NCI-H526 treated with DMSO at 0.1 percent for 48 hours (cell line): ENCODE data around the gene ERBB4.
"Not testable (repeated sequence)": the region's sequence is repeated elsewhere in the genome, so short reads cannot be mapped to it uniquely, and the experiment has no call there.

Experiments
- DNase-seq: peaks from one replicate; lab custom pipeline; 2025; lab: John Stamatoyannopoulos, UW

ERBB4 gene

DNA sequence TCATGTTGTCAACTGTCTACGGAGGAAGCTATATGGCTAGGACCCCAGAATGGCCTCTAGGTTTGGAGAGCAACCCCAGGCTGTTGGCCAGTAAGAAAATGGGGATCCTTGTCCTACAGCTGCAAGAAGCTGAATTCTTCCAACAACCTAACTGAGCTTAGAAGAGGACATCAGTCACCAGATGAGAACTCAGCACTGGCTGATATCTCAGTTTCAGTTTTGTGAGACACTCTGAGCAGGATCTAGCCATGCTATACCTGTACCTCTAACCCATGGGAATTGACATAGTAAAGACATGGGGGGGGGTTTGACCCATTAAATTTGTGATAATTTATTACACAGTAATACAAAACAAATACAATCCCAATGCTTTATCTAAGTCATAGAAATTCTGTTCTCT is 312.5 kb downstream of the ERBB4 start:
- DNase-seq: no peak

DNA sequence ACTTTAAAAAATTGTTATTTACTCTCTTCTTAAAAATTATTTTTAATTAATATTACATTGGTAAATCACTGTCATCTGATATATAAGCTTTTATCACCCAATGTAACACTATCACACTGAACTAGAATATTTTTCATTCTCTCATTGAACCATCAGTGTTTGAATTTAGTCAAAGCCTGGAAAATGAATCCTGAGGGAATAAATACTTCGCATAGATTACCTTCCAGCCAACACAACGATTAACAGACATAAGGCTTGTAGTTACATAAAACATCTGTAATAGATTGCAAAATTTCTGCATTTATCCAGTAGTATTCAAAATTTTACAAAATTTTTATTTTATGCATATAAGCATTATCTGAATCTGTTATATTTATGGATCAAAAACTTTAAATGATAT is 314.9 kb downstream of the ERBB4 start:
- no peak for DNase-seq

DNA sequence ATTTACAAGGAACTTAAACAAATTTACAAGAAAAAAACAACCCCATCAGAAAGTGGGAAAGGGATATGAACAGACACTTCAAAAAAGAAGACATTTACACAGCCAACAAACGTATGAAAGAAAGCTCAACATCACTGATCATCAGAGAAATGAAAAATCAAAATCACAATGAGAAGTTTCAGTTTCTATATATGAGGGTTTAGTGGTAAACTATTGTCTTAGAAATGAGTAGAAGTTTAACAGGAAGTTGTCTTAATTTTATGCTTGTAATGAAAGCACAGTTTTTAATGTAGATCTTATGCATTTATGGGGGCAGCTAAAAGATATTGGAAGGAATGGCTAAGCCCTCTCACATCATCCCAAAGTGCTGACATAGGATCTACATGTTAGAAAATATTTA is 325.4 kb downstream of the ERBB4 start:
- DNase-seq: no peak

DNA sequence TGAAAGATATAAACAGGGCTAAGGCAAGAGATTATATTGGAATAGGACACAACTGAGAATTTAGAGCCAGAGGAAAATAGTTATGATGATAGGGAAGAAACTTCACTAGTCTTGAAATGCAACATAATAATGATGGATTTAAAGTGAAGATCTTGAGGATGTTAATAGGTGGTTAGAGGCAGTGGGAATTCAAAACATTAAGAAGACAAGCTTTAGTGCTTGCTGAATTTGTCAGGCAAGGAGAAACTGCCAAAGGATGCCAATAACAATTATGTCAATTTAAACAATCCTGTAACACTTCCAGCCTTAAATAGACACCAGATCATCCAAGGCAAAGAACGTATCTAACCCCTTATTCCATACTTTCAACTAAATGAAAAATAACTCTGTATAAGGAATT is 330.1 kb downstream of the ERBB4 start:
- no peak for DNase-seq

DNA sequence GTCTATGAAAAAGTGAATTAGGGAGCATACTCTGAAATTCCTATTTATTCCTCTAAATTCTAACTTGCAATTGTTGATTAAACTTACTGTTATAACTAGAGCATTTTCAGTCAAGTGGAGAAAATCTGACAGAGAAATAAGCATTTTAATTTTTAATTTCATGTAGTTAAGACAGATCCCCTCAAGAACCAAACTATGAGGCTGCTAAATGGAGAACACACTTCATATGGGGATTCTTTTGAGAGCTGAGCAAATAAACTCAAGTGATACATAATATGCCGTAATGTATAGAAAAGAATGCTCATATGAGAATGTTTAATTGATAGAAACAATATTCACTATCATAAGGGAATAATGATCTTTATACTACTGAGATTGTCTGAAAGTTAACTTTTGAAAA is 340.8 kb downstream of the ERBB4 start:
- DNase-seq: no peak

DNA sequence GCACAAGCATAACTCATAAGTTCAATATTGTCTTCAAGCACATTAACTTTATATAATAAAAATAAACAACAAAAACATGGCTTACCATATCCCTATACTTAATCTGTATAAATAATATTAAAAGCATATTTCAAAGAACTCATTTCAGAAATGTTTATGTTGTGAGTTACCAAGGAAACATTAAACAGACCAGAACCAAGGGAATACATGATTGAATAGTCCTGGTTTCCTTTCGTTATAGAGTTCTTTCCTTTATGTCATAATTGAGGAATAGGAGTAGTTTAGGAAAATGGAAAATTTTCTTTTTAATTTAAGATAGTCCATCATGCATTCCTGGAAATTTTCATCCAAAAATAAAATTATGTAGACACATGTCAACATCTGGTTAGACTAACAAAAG is 343.0 kb downstream of the ERBB4 start:
- no peak for DNase-seq

DNA sequence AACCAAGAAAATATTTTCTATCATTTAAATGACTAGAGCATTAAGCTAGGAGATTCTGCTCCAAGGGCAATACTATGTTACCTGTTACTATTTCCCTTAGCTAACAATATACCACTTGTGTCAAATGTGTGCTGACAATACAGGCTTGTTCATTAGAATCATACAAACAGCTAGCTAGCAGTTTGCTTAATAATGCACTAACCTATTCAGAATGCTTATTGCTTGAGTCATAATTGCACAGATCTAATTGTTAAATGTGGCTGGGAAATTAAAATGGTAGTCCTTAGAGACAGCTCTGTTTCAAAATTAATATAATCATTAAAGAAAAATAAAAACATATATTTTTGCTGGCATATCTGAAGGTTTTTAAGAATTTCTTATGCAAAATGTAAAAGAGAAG is 344.2 kb downstream of the ERBB4 start:
- DNase-seq: no peak

DNA sequence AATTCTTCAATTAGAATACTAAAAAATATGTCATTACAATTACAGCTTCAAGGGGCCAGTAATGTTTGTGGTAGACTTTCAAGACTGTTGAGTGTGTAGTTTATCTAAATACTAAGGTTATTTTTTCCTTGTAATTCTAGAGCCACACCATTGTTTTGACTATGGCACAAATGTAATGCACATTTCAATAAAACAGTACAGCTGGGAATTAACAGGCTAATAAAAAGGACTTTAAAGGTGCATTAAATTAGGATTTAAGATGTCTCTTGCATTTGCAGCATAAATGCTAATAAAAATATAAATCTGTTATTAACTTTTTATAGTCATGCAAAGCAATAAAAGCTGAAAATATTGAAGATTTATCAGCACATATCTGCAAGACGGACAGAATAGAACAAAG is 344.8 kb downstream of the ERBB4 start:
- no peak for DNase-seq

DNA sequence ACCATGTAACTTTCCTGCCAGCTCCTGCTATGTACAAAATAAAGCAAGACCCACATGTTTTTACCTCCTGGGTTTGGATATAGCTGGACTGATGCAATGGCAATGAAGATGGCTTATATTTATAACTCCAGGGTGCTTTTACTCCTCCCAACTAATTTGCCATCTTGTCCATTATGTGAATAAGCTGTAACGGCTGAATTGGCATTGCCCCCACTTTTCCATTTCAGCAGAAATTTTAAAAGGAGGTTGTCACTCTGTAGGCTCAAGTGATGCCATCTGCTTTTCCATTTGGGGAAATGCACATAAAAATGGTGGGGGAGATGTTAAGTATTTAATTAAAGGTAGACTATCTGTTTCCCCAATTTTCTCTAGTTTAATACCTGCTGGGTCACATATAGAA is 345.5 kb downstream of the ERBB4 start:
- no peak for DNase-seq

DNA sequence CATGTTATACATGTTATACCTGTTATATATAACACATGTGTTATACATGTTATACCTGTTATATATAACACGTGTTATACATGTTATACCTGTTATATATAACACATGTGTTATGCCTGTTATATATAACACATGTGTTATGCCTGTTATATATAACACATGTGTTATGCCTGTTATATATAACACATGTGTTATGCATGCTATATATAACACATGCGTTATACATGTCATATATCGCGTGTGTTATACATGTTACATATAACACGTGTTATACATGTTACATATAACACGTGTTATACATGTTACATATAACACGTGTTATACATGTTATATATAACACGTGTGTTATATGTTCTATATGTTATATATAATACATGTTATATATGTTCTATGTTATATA is 347.2 kb downstream of the ERBB4 start:
- DNase-seq: not testable (repeated sequence)

DNA sequence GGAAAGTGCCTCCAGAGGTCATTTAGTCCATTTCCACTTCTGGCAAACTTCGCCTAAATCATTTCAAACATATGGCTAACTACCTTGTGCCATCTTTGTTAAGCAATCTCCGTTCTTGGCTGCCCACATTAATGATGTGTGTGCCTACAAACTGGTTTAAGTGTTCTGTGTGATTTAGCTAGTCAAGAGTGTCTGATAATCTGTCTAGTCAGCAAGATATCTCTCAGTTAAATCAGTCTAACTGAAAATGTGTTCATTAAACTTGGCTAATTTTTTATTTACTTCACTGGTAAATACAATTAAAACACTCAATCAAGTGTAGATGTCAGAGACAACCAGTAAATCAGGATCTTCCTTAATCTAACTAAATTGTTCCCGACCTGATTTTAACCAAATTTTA is 352.4 kb downstream of the ERBB4 start:
- no peak for DNase-seq

DNA sequence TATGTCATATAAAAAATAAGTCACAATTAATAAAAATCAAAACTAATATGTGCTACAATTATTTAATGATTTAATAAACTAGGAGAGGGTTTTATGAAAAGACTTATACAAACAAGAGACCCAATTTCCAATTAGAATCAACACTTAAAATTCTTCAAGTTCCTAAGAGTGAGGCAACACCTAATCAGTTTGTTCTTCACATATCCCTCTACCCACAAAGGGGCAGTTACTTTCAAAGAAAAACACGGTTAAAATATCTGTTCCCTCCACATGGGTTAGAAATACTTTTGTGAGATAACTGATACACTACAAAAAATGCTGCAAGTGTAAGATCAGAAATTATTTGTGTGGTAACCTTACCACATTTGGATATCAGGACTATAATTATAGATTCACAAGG is 357.0 kb downstream of the ERBB4 start:
- no peak for DNase-seq

DNA sequence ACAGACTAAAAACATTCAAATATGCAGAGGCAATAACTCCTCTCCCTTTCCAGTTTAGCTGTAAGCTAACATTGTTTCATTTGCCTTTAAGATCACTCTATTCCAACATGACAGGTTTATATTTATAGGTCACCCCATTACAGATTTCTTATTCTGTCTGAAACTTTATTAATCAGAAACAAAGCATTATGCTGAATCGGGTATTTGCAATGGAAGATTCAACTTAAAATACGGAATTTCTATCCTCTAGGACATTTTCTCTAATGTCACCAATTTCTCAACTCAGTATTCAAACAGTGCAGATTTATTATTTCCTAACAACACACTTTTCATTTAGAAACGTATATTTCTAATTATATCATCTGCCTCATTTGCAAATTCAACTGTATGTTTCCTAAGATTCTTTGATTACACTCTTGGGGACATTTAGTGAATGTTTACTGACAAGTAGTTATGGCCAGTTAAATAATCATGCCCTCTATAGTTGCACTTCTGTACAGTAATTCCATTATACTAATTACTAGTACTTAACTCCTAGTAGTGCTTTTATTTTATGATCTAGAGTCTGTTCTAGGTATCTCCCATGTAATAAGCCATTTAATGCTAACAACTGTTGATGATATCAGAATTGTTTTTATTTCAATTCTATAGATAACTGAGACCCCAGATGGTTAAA is 358.1 kb downstream of the ERBB4 start:
- DNase-seq: no peak

DNA sequence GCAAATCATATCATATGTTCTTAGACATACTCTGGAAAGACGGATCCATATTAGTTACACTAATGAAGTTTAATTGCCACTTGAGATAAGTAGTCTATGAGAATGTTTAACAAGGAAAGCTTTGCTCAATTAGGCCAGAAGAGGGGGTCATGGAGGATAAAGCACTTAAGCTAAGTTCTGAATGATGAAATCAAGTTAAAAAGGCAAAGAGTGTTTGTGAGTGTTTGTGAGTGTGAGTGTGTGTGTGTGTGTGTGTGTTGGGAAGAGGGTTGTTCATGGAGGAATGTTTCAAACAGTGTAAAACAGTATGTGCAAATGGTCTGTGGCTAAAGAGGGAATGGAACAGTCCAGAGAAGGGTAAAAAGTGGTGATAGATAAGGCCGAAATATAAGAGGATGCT is 360.9 kb downstream of the ERBB4 start:
- no peak for DNase-seq

DNA sequence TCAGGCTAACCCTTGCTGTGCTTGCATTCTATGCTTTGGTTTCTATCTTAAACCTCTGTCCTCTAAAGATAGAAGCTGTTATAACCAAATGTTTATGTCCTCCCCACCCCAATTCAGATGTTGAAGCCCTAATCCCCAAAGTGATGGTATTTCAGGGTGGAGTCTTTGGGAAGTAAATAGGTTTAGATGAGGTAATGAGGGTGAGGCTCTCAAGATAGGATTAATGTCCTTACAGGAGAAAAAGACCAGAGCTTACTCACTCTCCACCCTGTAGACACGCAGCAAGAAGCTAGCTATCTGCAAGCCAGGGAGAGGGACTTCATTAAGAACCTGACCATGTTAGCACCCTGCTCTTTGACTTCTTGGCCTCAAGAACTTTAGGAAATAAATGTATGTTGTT is 362.5 kb downstream of the ERBB4 start:
- DNase-seq: no peak

DNA sequence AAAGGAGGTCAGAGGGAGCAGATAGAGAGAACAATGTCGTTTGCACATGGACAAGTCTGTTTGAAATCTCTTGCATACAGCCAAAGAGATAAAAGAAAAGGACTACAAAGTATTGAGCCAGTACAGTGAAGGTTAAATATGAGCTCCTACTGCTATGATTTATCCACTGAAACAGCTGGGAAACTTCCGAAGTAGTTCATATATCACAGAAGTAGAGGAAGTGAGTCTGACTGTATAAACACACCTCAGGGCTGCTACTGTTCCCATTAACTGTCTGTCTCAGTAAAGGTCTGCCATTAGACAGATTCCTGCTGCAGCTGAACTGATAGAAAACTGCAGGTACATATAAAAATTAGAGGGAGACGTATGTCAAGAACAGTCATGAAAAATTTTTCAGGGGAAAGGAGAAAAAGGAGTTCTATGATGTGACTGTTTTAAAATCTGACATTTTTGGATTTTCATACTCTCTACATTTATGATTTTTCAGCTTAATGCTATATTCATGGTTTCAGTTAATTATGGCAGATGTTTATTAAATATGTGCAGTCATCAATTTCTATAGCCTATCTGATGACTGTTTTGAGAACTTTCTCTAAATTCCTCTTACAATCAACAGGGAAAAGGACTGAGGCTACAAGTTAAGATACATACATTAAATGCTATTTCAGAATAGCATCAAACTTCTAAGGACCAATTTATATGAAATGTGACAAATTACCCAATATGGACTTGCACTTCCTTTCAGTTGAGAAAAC is 364.7 kb downstream of the ERBB4 start:
- no peak for DNase-seq

DNA sequence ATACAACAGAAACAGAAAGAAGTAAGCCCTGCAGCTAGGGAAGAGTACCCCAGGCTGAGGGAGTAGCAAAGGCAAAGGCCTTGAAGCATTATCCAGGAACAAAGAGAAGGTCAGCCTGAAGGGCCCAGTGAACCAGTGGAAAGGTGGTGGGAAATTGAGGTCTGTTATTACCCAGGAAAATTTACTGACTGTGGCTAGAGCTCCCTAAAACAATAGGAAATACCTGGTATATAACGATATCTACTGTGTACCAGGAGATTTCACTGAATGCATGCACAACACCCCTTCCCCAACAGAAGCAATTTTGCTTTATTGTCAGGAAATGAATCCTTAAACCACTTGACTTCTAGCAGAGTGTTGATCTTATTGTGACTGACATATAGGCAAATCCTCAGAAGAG is 365.3 kb downstream of the ERBB4 start:
- DNase-seq: no peak

DNA sequence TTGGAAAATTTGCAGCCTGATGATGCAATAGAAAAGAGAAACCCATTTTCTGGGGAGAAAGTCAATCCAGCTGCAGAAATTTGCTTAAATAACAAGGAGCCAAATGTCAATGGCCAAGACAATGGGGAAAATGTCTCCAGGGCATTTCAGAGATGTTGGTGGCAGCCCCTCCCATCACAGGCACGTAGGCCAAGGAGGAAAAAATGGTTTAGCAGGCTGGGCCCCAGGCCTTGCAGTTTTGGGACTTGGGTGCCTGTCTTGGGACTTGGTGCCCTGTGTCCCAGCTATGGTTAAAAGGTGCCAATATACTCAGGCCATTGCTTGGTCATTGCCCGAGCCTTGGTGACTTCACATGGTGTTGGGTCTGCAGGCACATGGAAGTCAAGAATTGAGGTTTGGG is 368.2 kb downstream of the ERBB4 start:
- no peak for DNase-seq

DNA sequence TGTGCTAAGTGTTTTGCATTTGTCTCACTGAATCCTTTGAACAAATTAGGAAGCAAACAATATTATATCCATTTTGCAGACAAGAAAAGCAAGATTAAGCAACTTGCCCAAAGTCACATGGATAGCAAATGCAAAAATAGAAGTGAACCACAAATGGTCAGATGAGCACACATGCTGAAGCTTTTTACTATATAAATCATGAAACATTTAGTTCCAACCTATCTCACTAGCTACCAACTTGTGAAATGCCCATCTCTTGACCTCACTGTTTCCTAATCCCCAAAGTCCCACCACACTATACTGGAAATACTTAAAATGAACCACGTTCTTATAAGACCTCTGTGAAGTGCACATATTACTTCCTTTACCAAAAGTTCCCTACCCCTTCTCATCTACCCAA is 380.5 kb downstream of the ERBB4 start:
- DNase-seq: no peak

DNA sequence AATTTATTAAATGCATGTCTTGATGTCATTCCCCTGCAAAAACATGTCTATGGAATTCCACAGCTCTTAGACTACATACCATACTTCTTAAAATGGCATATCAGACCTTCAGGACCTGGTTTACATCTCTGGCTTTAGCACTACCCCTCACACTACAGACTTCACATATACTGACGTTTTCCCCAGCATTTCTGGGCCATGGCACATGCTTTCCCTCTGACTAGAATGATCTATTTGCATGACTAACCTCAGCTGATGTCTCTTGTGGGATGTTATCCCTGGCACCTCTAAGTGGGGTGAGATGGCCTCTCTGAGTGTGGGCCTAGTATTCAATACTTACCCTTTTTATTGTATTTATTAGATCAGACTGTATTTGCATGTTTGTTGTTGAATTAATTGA is 381.6 kb downstream of the ERBB4 start:
- DNase-seq: peak; percentile 8

DNA sequence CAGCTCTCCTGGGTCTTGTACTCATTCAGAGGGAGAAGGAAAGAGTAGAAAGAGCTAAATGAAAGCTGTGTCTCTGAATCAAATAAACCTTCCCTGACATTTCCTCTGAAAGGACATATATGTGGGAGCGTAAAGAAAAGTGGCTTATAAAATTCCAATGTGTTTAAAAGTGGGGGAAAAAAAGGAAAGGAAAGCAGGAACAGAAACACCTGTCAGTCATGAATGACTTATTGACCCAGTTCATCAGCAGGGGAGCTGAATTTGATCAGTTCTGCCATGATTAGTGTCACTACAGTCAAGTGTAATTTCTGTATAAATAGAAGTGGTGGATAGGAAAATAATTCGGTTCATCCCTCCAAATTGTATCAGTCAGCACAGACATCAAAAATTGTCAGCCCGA is 382.5 kb downstream of the ERBB4 start:
- no peak for DNase-seq

DNA sequence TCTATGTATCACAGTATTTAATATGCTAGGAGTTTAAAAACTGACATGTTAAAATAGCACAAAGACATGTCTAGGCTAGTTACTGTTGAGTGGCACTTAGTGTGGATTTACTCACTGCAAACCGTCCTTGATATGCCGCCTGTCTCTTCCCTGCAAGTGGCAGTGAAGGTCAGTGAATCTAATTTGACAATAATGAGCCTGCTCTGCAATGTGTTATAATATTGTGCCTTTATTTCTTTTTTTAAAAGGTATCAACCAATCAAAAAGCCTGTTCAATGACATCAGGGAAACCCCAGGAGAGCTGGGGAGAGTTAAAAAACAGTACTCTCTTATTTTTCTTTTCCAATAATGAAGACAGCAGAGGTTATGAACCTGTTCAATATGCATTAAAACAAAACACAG is 384.1 kb downstream of the ERBB4 start:
- no peak for DNase-seq

DNA sequence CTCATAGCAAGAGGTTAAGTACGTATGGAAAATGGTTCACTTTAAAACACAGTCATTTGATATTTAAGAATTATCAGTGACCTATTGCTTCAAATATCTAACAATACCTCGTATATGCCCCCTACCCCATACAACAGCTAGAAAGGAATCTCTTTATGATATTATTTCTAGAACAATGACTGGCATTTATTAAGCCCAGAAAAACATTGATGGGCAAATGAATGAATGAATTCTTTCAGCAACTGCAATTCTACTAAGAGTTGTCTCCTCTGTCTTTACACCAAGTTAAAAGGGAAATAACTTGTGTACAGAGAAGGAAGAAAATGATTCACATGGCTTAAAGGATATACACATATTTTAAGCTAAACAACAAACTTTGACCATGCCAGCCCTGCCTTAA is 384.7 kb downstream of the ERBB4 start:
- no peak for DNase-seq

DNA sequence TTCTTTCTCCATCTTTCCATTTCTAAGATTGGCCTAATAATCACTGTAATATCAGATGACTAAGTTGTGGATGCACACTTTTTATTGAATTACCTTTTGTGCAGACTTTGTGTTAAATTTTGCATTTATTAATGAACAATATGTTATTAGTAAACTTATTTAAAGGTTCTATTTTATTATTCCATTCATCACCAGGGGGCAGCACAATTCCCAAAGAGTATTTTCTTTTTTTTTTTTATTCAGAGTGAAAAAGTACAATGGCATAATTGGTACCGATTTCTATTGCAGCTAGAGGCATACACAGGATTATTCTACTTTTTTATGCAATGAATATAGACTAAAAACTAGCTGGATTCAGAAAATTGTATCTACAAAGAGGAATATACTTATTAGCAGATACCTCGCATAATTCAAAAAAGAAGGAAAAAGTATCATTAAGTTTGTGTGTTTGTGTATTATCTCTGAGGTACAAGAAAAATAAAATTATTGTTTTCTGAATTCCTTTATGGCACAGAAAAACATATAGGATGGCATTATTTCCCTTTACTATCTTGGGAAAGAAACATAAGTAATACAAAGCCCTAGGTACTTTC is 390.6 kb downstream of the ERBB4 start:
- no peak for DNase-seq
